SK-N-SH (cell line): Measurements from ENCODE around the gene DAGLB.

Source experiments
- JUND ChIP-seq: IDR thresholded peaks from 2 replicates; pipeline ENCODE4 v1.4.0; 2012
- TEAD4 ChIP-seq: IDR thresholded peaks from 2 replicates; pipeline ENCODE4 v1.4.0; 2012; ENCODE audit warnings: mild to moderate bottlenecking, borderline replicate concordance; ENCODE audit not compliant: insufficient read depth
- TF ChIP-seq, protein P1 (sequence below): fragments of 200-600 bp; sonication (generic); IDR thresholded peaks from 2 replicates; pipeline ENCODE4 v1.6.1; 2017; ENCODE audit warnings: antibody characterized with exemption, mild to moderate bottlenecking, moderate library complexity

- TF ChIP-seq, protein P1, sequence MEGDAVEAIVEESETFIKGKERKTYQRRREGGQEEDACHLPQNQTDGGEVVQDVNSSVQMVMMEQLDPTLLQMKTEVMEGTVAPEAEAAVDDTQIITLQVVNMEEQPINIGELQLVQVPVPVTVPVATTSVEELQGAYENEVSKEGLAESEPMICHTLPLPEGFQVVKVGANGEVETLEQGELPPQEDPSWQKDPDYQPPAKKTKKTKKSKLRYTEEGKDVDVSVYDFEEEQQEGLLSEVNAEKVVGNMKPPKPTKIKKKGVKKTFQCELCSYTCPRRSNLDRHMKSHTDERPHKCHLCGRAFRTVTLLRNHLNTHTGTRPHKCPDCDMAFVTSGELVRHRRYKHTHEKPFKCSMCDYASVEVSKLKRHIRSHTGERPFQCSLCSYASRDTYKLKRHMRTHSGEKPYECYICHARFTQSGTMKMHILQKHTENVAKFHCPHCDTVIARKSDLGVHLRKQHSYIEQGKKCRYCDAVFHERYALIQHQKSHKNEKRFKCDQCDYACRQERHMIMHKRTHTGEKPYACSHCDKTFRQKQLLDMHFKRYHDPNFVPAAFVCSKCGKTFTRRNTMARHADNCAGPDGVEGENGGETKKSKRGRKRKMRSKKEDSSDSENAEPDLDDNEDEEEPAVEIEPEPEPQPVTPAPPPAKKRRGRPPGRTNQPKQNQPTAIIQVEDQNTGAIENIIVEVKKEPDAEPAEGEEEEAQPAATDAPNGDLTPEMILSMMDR, result no peak
- TF ChIP-seq JUND (no peak), TEAD4 (no peak)
These were observed 45.0 kb downstream of the DAGLB start for GRCh38 chr7:6402741-6403140.
